K562 (cell line): ENCODE data around the gene ERN1. TPM values are rescaled to one million over a fixed set of nuclear protein-coding genes. Genes with fewer than 3 reads are reported as not detected.

Source experiments
- ATAC-seq: fragments of 200-7000 bp; cut with Tn5 transposase; 3 replicates; pipeline ENCODE4 v1.9.1; 2020; ENCODE audit warnings: moderate library complexity
- BruUV-seq: library from RNA; stranded (reverse); fragments of 400-500 nt; replicated peaks from 2 replicates; lab custom pipeline; 2021; lab: Mats Ljungman, UMichigan
- CTCF ChIA-PET: fragments of 300-600 bp; formaldehyde crosslinking; extraction: SDS; loops from one replicate; lab custom pipeline; 2021; ENCODE audit warnings: low intra/inter-chr PET ratio; lab: Yijun Ruan, JAX
- POLR2A ChIA-PET: fragments of 300-600, 350-650 bp; sonication (Branson Sonifier 250); formaldehyde crosslinking; extraction: SDS; loops from one replicate; lab custom pipeline; 2021; ENCODE audit warnings: antibody characterized with exemption, inconsistent platforms; lab: Yijun Ruan, JAX
- DNase-seq, 4 experiments: peaks; one replicate each; pipeline versions ENCODE4 v3.0.0 to v3.0.0-alpha.2; 2011 to 2018; ENCODE audit warnings: low spot score in 3 of 4, mixed read lengths in 3 of 4; ENCODE audit errors: extremely low read depth in 1 of 4
- FAIRE-seq: peaks from 2 replicates; lab custom pipeline; 2011; peaks lifted over from hg19 to GRCh38; lab: Jason Lieb, UNC
- H2AFZ ChIP-seq: 2 replicates; pipeline ENCODE4 v1.6.0; 2011; ENCODE audit warnings: low read depth, low read length, control low read depth, inconsistent platforms
- H3K27ac ChIP-seq: fragments of 200-600 bp; 3 replicates; pipeline ENCODE4 v1.8.0; 2011; ENCODE audit warnings: low read depth, mild to moderate bottlenecking, control low read depth, inconsistent platforms, low read length, moderate library complexity, mixed read lengths; ENCODE audit errors: extremely low read depth
- H3K27me3 ChIP-seq, 2 experiments: fragments of 300-600 bp in 1 of 2; 2 replicates in 1 of 2; 3 replicates in 1 of 2; pipeline versions ENCODE4 v1.6.0 to v1.8.0; 2011; ENCODE audit warnings: inconsistent platforms in 2 of 2, low read length in 2 of 2, mild to moderate bottlenecking in 1 of 2, mixed read lengths in 1 of 2, moderate library complexity in 1 of 2; ENCODE audit not compliant: control insufficient read depth in 2 of 2, insufficient read depth in 2 of 2
- H3K36me3 ChIP-seq: fragments of 300-600 bp; 3 replicates; pipeline ENCODE4 v1.8.0; 2011; ENCODE audit warnings: mild to moderate bottlenecking, low read length, inconsistent platforms; ENCODE audit not compliant: control insufficient read depth, insufficient read depth
- H3K4me1 ChIP-seq, 2 experiments: fragments of 200-600 bp in 1 of 2; replicated peaks in 1 of 2; 2 replicates in 1 of 2; 3 replicates in 1 of 2; pipeline versions ENCODE4 v1.5.1 to v1.8.0; 2011; ENCODE audit warnings: inconsistent platforms in 2 of 2, low read length in 2 of 2, mild to moderate bottlenecking in 1 of 2, mixed read lengths in 1 of 2, moderate library complexity in 1 of 2; ENCODE audit not compliant: control insufficient read depth in 2 of 2, insufficient read depth in 2 of 2
- H3K4me2 ChIP-seq: 2 replicates; pipeline ENCODE4 v1.6.1; 2011; ENCODE audit warnings: low read length, control low read depth, inconsistent platforms, mixed read lengths; ENCODE audit not compliant: insufficient read depth
- H3K4me3 ChIP-seq: fragments of 200-600 bp; sonication (generic), shearing (Covaris generic); 2 replicates; pipeline ENCODE4 v1.5.1; 2016; ENCODE audit warnings: control low read depth, inconsistent platforms
- H3K79me2 ChIP-seq: fragments of 200-600 bp; 3 replicates; pipeline ENCODE4 v1.8.0; 2011; ENCODE audit warnings: low read length, inconsistent platforms; ENCODE audit not compliant: control insufficient read depth, insufficient read depth
- H3K9ac ChIP-seq, 2 experiments: 2 replicates each; pipeline versions ENCODE4 v1.6.0 to v1.6.1; 2011; ENCODE audit warnings: low read depth in 2 of 2, low read length in 2 of 2, control low read depth in 1 of 2, inconsistent platforms in 1 of 2, mild to moderate bottlenecking in 1 of 2, mixed read lengths in 1 of 2; ENCODE audit not compliant: insufficient read depth in 1 of 2
- H3K9me1 ChIP-seq: one replicate; pipeline ENCODE4 v1.6.0; 2011; ENCODE audit warnings: inconsistent platforms, mild to moderate bottlenecking, low read length, moderate library complexity; ENCODE audit not compliant: control insufficient read depth, insufficient read depth
- H3K9me3 ChIP-seq: replicated peaks from 2 replicates; pipeline ENCODE4 v1.5.1; 2011; ENCODE audit warnings: low read depth, low read length, inconsistent platforms; ENCODE audit not compliant: control insufficient read depth, insufficient read depth
- H4K20me1 ChIP-seq: replicated peaks from 2 replicates; pipeline ENCODE4 v1.6.1; 2011; ENCODE audit warnings: low read length, inconsistent platforms, mixed read lengths; ENCODE audit not compliant: control insufficient read depth, insufficient read depth
- CBX2 ChIP-seq: fragments of 200-600 bp; sonication (generic); IDR thresholded peaks from one replicate; pipeline ENCODE4 v1.6.1; 2012; ENCODE audit warnings: mild to moderate bottlenecking, low read length, inconsistent platforms; ENCODE audit not compliant: insufficient read depth, poor library complexity, severe bottlenecking
- FOXK2 ChIP-seq, 2 experiments: fragments of 450-650 bp; IDR thresholded peaks in 1 of 2; conservative IDR thresholded peaks in 1 of 2; 2 replicates each; pipeline ENCODE4 v1.6.1; 2016; ENCODE audit warnings: low read depth in 2 of 2, mild to moderate bottlenecking in 1 of 2
- IRF2 ChIP-seq: sonication (generic); formaldehyde crosslinking; IDR thresholded peaks from 2 replicates; pipeline ENCODE4 v1.8.1; 2022; ENCODE audit warnings: mild to moderate bottlenecking, missing genetic modification reagents
- WGBS: fragments of 100-300 bp; shearing (Covaris generic); methylation state at CpG from one replicate; pipeline ENCODE4 v1.1.6; 2016; ENCODE audit warnings: low coverage, mixed read lengths; ENCODE audit not compliant: insufficient coverage; ENCODE audit errors: missing lambda C conversion rate; 5-methylcytosine and 5-hydroxymethylcytosine counted together
- in situ Hi-C: fragments of 300-500 bp; cut with MboI; formaldehyde crosslinking; loops from 4 replicates; pipeline ENCODE4 v1.15.0; 2018; ENCODE audit warnings: inconsistent platforms, mixed read lengths
- intact Hi-C: fragments of 100-400 bp; cut with micrococcal nuclease; formaldehyde crosslinking; loops from 2 replicates; pipeline ENCODE4 v1.14.2; 2022
- polyA plus RNA-seq, 8 experiments: library from polyadenylated mRNA; depleted of rRNA in 4 of 8; stranded (reverse) in 5 of 8; unstranded in 3 of 8; fragments of >200 nt; fragmentation: Nextera tagmentation in 2 of 8; fragmentation: Illumina TruSeq in 1 of 8; extraction: Ambion mirVana in 2 of 8; extraction: Trizol in 1 of 8; gene quantifications; 2 replicates each; pipeline versions ENCODE4 v1.2.1 to v1.2.3, GENCODE V29; 2011 to 2014; ENCODE audit warnings: inconsistent platforms in 1 of 8, missing spikeins in 1 of 8
- total RNA-seq, 7 experiments: library from RNA; depleted of rRNA in 6 of 7; stranded (reverse); fragments of >200 nt in 6 of 7; fragmentation: Illumina TruSeq in 2 of 7; extraction: Trizol in 2 of 7; gene quantifications; 2 replicates each; pipeline versions ENCODE4 v1.2.1 to v1.2.3, GENCODE V29; 2011 to 2021; ENCODE audit warnings: low replicate concordance in 1 of 7
- TF ChIP-seq, protein P1 (sequence below): fragments of 250-450 bp; sonication (Bioruptor Pico); IDR thresholded peaks from 2 replicates; pipeline ENCODE4 v1.8.0; 2022; ENCODE audit warnings: moderate library complexity, mild to moderate bottlenecking, inconsistent platforms

Gene ERN1
- total and polyA plus RNA-seq, 9 of the 15 experiments (the other 6 are each of a cell fraction or from before 2014, with no cell fraction given) = 2.1 to 22.5 (median 7.3) TPM

DNA sequence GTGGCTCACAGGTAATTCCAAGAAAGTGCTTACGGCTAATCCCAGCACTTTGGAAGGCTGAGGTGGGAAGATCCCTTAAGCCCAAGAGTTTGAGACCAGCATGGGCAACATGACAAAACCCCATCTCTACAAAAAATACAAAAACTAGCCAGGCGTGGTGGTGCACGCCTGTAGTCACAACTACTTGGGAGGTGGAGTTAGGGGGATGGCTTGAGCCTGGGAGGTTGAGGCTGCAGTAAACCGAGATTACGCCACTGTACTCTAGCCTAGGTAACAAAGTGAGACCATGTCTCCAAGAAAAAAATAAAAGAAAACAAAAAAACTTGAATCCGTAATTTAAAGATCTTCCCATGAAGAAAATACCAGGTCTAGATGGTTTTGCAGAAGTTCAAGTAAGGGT is 114.5 kb downstream of the ERN1 start:
- FAIRE-seq (no peak), DNase-seq (no peak), ATAC-seq (no peak)
- TF ChIP-seq, protein P1, sequence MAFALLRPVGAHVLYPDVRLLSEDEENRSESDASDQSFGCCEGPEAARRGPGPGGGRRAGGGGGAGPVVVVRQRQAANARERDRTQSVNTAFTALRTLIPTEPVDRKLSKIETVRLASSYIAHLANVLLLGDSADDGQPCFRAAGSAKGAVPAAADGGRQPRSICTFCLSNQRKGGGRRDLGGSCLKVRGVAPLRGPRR (CRISPR knock-in tag) = no peak
- TF ChIP-seq IRF2 (CRISPR knock-in tag) = no peak
- TF ChIP-seq CBX2 = no peak
- TF ChIP-seq FOXK2 (conservative IDR thresholded peaks at IDR 0.05 in 1 of 2, IDR thresholded peaks at IDR 0.05 in 1 of 2; ENCODE audit: low read depth in 2 of 2) = no peak
- Histone ChIP-seq H3K4me1 (peaks cover 0 to 2% of the 10 kb centered on the region in 2 experiments; a peak in 2 of 5 replicates), H4K20me1 (no peaks in the 10 kb centered on the region), H3K4me2 (no peak overlapping the region), H3K27ac (no peak overlapping the region), H3K36me3 (no peaks in the 10 kb centered on the region), H3K27me3 (no peaks in the 10 kb centered on the region), H2AFZ (no peak overlapping the region), H3K4me3 (no peak overlapping the region), H3K9me3 (no peaks in the 10 kb centered on the region), H3K9ac (no peak overlapping the region), H3K9me1 (no peaks in the 10 kb centered on the region), H3K79me2 (no peaks in the 10 kb centered on the region)
- CTCF ChIA-PET = interaction anchor here (0.6 kb wide), 1 partner anchor 133 kb away, joined by 3 read pairs; no protein-coding TSS in a partner anchor
- 76% methylated on average over 6 of the region's 6 CpGs for WGBS
- POLR2A ChIA-PET = no interaction called here
- intact Hi-C loops (no loop called here), in situ Hi-C loops (no loop called here)
- no TSS peak for BruUV-seq
